Trophoblast cell (in vitro differentiated cells and primary cell): ENCODE measurements around the gene PACSIN2.
A peak's percentile ranks its signal among the peaks of the same experiment; 100 is the strongest.

Source experiments
- DNase-seq, 2 donors: peaks; one replicate each; pipeline ENCODE4 v3.0.0-alpha.2; 2016
- H2AFZ ChIP-seq: 2 replicates; pipeline ENCODE4 v1.6.1; 2013; ENCODE audit warnings: low read length, moderate library complexity, mild to moderate bottlenecking; ENCODE audit not compliant: insufficient read depth, poor library complexity
- H2AK5ac ChIP-seq: 2 replicates; pipeline ENCODE4 v1.6.1; 2013; ENCODE audit warnings: mild to moderate bottlenecking, low read length
- H2BK120ac ChIP-seq: 2 replicates; pipeline ENCODE4 v1.6.1; 2013; ENCODE audit warnings: low read length, mild to moderate bottlenecking, moderate library complexity; ENCODE audit not compliant: insufficient read depth, poor library complexity
- H2BK12ac ChIP-seq: 2 replicates; pipeline ENCODE4 v1.6.1; 2013; ENCODE audit warnings: mild to moderate bottlenecking, low read length, moderate library complexity
- H2BK5ac ChIP-seq: 2 replicates; pipeline ENCODE4 v1.6.1; 2013; ENCODE audit warnings: low read length, low read depth, moderate library complexity, mild to moderate bottlenecking; ENCODE audit not compliant: poor library complexity
- H3K14ac ChIP-seq: 2 replicates; pipeline ENCODE4 v1.6.1; 2013; ENCODE audit warnings: mild to moderate bottlenecking, low read length
- H3K18ac ChIP-seq: 2 replicates; pipeline ENCODE4 v1.6.1; 2013; ENCODE audit warnings: mild to moderate bottlenecking, low read length
- H3K23ac ChIP-seq: 2 replicates; pipeline ENCODE4 v1.6.1; 2013; ENCODE audit warnings: low read length
- H3K27ac ChIP-seq: 2 replicates; pipeline ENCODE4 v1.5.1; 2013; ENCODE audit warnings: low read depth, mild to moderate bottlenecking, inconsistent platforms, low read length, moderate library complexity
- H3K27me3 ChIP-seq: 2 replicates; pipeline ENCODE4 v1.6.1; 2013; ENCODE audit warnings: inconsistent platforms, mild to moderate bottlenecking, low read length, moderate library complexity; ENCODE audit not compliant: insufficient read depth
- H3K36me3 ChIP-seq, 2 experiments: 1 replicate in 1 of 2; 2 replicates in 1 of 2; pipeline ENCODE4 v1.6.1; 2013; ENCODE audit warnings: low read length in 2 of 2, mild to moderate bottlenecking in 2 of 2, moderate library complexity in 1 of 2; ENCODE audit not compliant: insufficient read depth in 2 of 2, control insufficient read depth in 1 of 2
- H3K4ac ChIP-seq: 2 replicates; pipeline ENCODE4 v1.6.1; 2013; ENCODE audit warnings: low read depth, mild to moderate bottlenecking, low read length, moderate library complexity
- H3K4me1 ChIP-seq, 2 experiments: 1 replicate in 1 of 2; 2 replicates in 1 of 2; pipeline ENCODE4 v1.6.1; 2013; ENCODE audit warnings: low read length in 2 of 2, mild to moderate bottlenecking in 2 of 2, moderate library complexity in 1 of 2; ENCODE audit not compliant: insufficient read depth in 2 of 2, control insufficient read depth in 1 of 2
- H3K4me2 ChIP-seq: 2 replicates; pipeline ENCODE4 v1.6.1; 2013; ENCODE audit warnings: inconsistent platforms, mild to moderate bottlenecking, low read length, moderate library complexity
- H3K4me3 ChIP-seq: 2 replicates; pipeline ENCODE4 v1.5.1; 2013; ENCODE audit warnings: mild to moderate bottlenecking, low read depth, low read length, inconsistent platforms
- H3K79me1 ChIP-seq: one replicate; pipeline ENCODE4 v1.6.1; 2013; ENCODE audit warnings: low read length
- H3K79me2 ChIP-seq: 2 replicates; pipeline ENCODE4 v1.6.1; 2013; ENCODE audit warnings: low read length, mild to moderate bottlenecking; ENCODE audit not compliant: control insufficient read depth, insufficient read depth, poor library complexity
- H3K9ac ChIP-seq: 2 replicates; pipeline ENCODE4 v1.6.1; 2013; ENCODE audit warnings: mild to moderate bottlenecking, low read length
- H3K9me3 ChIP-seq: 2 replicates; pipeline ENCODE4 v1.6.1; 2013; ENCODE audit warnings: low read depth, mild to moderate bottlenecking, control low read depth, inconsistent platforms, low read length; ENCODE audit not compliant: insufficient read depth
- H4K12ac ChIP-seq: 2 replicates; pipeline ENCODE4 v1.6.1; 2013; ENCODE audit warnings: low read depth, mild to moderate bottlenecking, low read length, moderate library complexity
- H4K8ac ChIP-seq: 2 replicates; pipeline ENCODE4 v1.6.1; 2013; ENCODE audit warnings: low read depth, mild to moderate bottlenecking, low read length, moderate library complexity
- H4K91ac ChIP-seq: one replicate; pipeline ENCODE4 v1.6.1; 2013; ENCODE audit warnings: low read depth, mild to moderate bottlenecking, low read length, moderate library complexity
- WGBS: extraction: QIAGEN DNeasy Blood & Tissue Kit; methylation state at CpG from one replicate; pipeline ENCODE4 v1.1.7; 2013; ENCODE audit warnings: missing lambda C conversion rate; ENCODE audit not compliant: insufficient read length, insufficient coverage; ENCODE audit errors: extremely low coverage; 5-methylcytosine and 5-hydroxymethylcytosine counted together

The PACSIN2 gene

GRCh38 chr22:42912059-42912458 is 102.9 kb downstream of the PACSIN2 start:
- no peaks in the 10 kb centered on the region for H3K9me3 ChIP-seq
- H2AFZ ChIP-seq, result no peak overlapping the region
- no peaks in the 10 kb centered on the region for H3K27me3 ChIP-seq
- H4K91ac ChIP-seq, result no peak overlapping the region
- H2AK5ac ChIP-seq, result no peak overlapping the region
- H3K9ac ChIP-seq, result no peak overlapping the region
- peaks cover 6% of the 10 kb centered on the region for H3K79me2 ChIP-seq
- WGBS, result no CpG with 5 or more reads among the region's 6 CpGs
- H3K36me3 ChIP-seq, result peaks cover 15 to 27% of the 10 kb centered on the region in 2 experiments
- H4K8ac ChIP-seq, result no peak overlapping the region
- H3K23ac ChIP-seq, result no peak overlapping the region
- H2BK120ac ChIP-seq, result no peak overlapping the region
- H3K4me2 ChIP-seq, result no peak overlapping the region
- H2BK5ac ChIP-seq, result no peak overlapping the region
- no peak overlapping the region for H3K4ac ChIP-seq
- no peak overlapping the region for H4K12ac ChIP-seq
- H3K4me3 ChIP-seq, result no peak overlapping the region
- H3K4me1 ChIP-seq, result peaks cover 13 to 22% of the 10 kb centered on the region in 2 experiments
- DNase-seq, result no peak
- no peak overlapping the region for H3K18ac ChIP-seq
- no peak overlapping the region for H3K14ac ChIP-seq
- no peaks in the 10 kb centered on the region for H3K79me1 ChIP-seq
- H2BK12ac ChIP-seq, result no peak overlapping the region
- no peak overlapping the region for H3K27ac ChIP-seq

GRCh38 chr22:42910221-42910942 is 104.6 kb downstream of the PACSIN2 start:
- H3K27me3 ChIP-seq, result no peaks in the 10 kb centered on the region
- no peak overlapping the region for H2AFZ ChIP-seq
- no peak overlapping the region for H3K4me3 ChIP-seq
- no peak overlapping the region for H4K91ac ChIP-seq
- no peak overlapping the region for H3K27ac ChIP-seq
- no peak overlapping the region for H3K9ac ChIP-seq
- no peaks in the 10 kb centered on the region for H3K79me1 ChIP-seq
- no peak overlapping the region for H2BK12ac ChIP-seq
- no peak overlapping the region for H4K8ac ChIP-seq
- no peak overlapping the region for H2BK5ac ChIP-seq
- H3K18ac ChIP-seq, result no peak overlapping the region
- peaks cover 20 to 34% of the 10 kb centered on the region in 2 experiments for H3K36me3 ChIP-seq
- no peak for DNase-seq
- H2BK120ac ChIP-seq, result no peak overlapping the region
- H3K14ac ChIP-seq, result no peak overlapping the region
- peaks cover 0 to 9% of the 10 kb centered on the region in 2 experiments for H3K4me1 ChIP-seq
- no peak overlapping the region for H2AK5ac ChIP-seq
- no peak overlapping the region for H3K23ac ChIP-seq
- no peak overlapping the region for H3K4ac ChIP-seq
- H3K79me2 ChIP-seq, result no peaks in the 10 kb centered on the region
- H3K9me3 ChIP-seq, result no peaks in the 10 kb centered on the region
- H3K4me2 ChIP-seq, result no peak overlapping the region
- WGBS, result no CpG with 5 or more reads among the region's 10 CpGs
- H4K12ac ChIP-seq, result no peak overlapping the region

DNA sequence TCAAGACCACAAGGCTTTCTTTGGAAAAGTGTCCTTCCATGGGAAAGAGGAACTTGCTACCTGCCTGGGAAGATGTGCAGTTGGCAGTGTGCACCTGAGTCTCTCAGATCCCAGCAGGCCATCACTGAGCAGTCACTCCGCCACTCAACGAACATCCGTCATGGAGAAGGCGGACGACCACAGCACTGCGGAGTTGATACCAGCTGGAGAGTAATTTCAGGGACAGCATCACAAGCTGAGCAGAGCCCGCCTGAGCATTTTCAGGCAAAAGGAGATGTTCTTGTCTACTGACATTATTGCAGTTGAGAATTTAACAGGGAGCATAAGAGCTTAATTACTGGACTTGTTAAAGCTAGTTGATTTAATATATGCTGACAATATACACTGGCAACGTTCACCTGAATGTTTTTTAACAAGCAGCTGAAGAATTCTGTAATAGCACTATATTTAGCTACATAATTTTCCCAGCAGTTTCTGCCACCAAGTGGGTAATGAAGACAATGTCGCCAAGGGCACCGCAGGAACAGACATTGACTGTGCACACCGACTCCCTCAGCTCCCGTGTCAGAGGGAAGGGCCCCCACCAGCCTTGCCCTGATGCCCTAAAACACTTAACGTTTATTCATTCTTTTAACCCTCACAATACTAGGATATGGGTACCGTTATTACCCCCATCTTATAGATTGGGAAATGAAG is 105.4 kb downstream of the PACSIN2 start:
- no peak overlapping the region for H4K8ac ChIP-seq
- no peak overlapping the region for H3K14ac ChIP-seq
- H2BK12ac ChIP-seq, result no peak overlapping the region
- no peak overlapping the region for H3K4ac ChIP-seq
- H3K9ac ChIP-seq, result no peak overlapping the region
- H3K27ac ChIP-seq, result no peak overlapping the region
- H3K4me3 ChIP-seq, result no peak overlapping the region
- H3K4me1 ChIP-seq, result peaks cover 0 to 2% of the 10 kb centered on the region in 2 experiments
- no peak overlapping the region for H3K18ac ChIP-seq
- no peak overlapping the region for H2AFZ ChIP-seq
- H3K9me3 ChIP-seq, result no peaks in the 10 kb centered on the region
- H3K23ac ChIP-seq, result no peak overlapping the region
- no peak overlapping the region for H2AK5ac ChIP-seq
- H3K4me2 ChIP-seq, result no peak overlapping the region
- H3K79me1 ChIP-seq, result no peaks in the 10 kb centered on the region
- H2BK5ac ChIP-seq, result no peak overlapping the region
- no peaks in the 10 kb centered on the region for H3K27me3 ChIP-seq
- no peak overlapping the region for H4K91ac ChIP-seq
- no peak for DNase-seq
- no peak overlapping the region for H2BK120ac ChIP-seq
- WGBS, result no CpG with 5 or more reads among the region's 14 CpGs
- no peaks in the 10 kb centered on the region for H3K79me2 ChIP-seq
- peaks cover 20 to 34% of the 10 kb centered on the region in 2 experiments for H3K36me3 ChIP-seq
- H4K12ac ChIP-seq, result no peak overlapping the region

DNA sequence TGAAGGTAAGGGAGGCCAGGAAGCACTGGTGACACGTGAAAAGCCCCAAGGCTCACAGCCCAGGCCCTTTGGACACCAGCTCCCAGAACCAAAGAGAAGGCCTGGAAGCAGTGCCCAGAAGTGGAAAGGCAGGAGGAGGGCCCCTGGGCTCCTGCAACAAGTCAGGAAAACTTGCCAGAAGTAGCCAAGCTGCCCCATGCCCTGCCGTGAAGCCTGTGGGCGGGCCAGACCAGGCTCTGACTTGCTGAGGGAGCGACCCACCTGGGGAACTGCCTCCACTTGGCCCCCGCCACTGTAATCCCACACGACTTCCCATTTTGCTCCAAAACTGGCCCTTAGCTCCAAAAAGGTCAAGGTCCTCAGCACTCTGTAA is 106.6 kb downstream of the PACSIN2 start:
- H3K27ac ChIP-seq, result no peak overlapping the region
- H3K9ac ChIP-seq, result no peak overlapping the region
- H2BK12ac ChIP-seq, result no peak overlapping the region
- WGBS, result no CpG with 5 or more reads among the region's 6 CpGs
- H3K9me3 ChIP-seq, result no peaks in the 10 kb centered on the region
- no peak overlapping the region for H3K4ac ChIP-seq
- no peak overlapping the region for H4K91ac ChIP-seq
- peak overlapping the region; percentile 12 for H3K18ac ChIP-seq
- H3K79me1 ChIP-seq, result no peaks in the 10 kb centered on the region
- H3K79me2 ChIP-seq, result no peaks in the 10 kb centered on the region
- H2AFZ ChIP-seq, result no peak overlapping the region
- no peak overlapping the region for H2AK5ac ChIP-seq
- peaks cover 24 to 36% of the 10 kb centered on the region in 2 experiments for H3K36me3 ChIP-seq
- no peak overlapping the region for H3K4me3 ChIP-seq
- H4K12ac ChIP-seq, result no peak overlapping the region
- H3K4me2 ChIP-seq, result no peak overlapping the region
- no peak overlapping the region for H2BK5ac ChIP-seq
- no peak overlapping the region for H3K14ac ChIP-seq
- no peak overlapping the region for H4K8ac ChIP-seq
- DNase-seq, result no peak
- H3K23ac ChIP-seq, result no peak overlapping the region
- H3K27me3 ChIP-seq, result no peaks in the 10 kb centered on the region
- no peak overlapping the region for H2BK120ac ChIP-seq
- no peaks in the 10 kb centered on the region for H3K4me1 ChIP-seq
